ENCODE measurements around the gene FRMD3. TPM values are rescaled to one million over a fixed set of nuclear protein-coding genes. Genes with fewer than 3 reads are reported as not detected.

Gene FRMD3
- total and polyA plus RNA-seq, 2 donors (not counting 3 experiments of a cell fraction or from before 2014, with no cell fraction given), result 3.0 to 6.1 TPM

GRCh38 chr9:83477571-83477970 is 60.6 kb downstream of the FRMD3 start:
- no peaks in the 10 kb centered on the region for H3K9me3 ChIP-seq (replicated peaks; ENCODE audit: control insufficient read depth, insufficient read depth, low read length)
- no peak overlapping the region for H3K4me2 ChIP-seq (ENCODE audit: insufficient read depth, low read length)
- POLR2A ChIA-PET, result no interaction called here
- dilution Hi-C loops (cut with MboI; ENCODE audit: extremely low pct_ligation_motif_present, low sequenced_read_pairs), result no loop called here
- H3K9ac ChIP-seq (replicated peaks; ENCODE audit: extremely low read depth, insufficient read depth, low read length), result no peak overlapping the region
- H3K79me2 ChIP-seq (ENCODE audit: control insufficient read depth, insufficient read depth, low read length), result no peaks in the 10 kb centered on the region
- no peaks in the 10 kb centered on the region for H3K27me3 ChIP-seq (ENCODE audit: control insufficient read depth in 2 of 2, insufficient read depth in 2 of 2, low read length in 2 of 2)
- no peak overlapping the region for H3K4me3 ChIP-seq (replicated peaks in 1 of 3; ENCODE audit: insufficient read depth in 1 of 3, low read depth in 1 of 3, low read length in 3 of 3)
- no peak overlapping the region for H3K27ac ChIP-seq (ENCODE audit: insufficient read depth, low read depth, low read length)
- no peaks in the 10 kb centered on the region for H3K9me1 ChIP-seq (replicated peaks; ENCODE audit: control insufficient read depth, extremely low read depth, insufficient read depth, low read length)
- FAIRE-seq (no peak), DNase-seq (ENCODE audit: low read depth, low spot score) (no peak)
- CTCF ChIA-PET, result no interaction called here
- H4K20me1 ChIP-seq (replicated peaks; ENCODE audit: control insufficient read depth, extremely low read depth, insufficient read depth, low read length), result no peaks in the 10 kb centered on the region
- no peaks in the 10 kb centered on the region for H3K36me3 ChIP-seq (ENCODE audit: control insufficient read depth in 2 of 2, extremely low read depth in 1 of 2, insufficient read depth in 2 of 2, low read length in 2 of 2)
- intact Hi-C loops (cut with micrococcal nuclease), result no loop called here
- no peaks in the 10 kb centered on the region for H3K4me1 ChIP-seq (ENCODE audit: control insufficient read depth, extremely low read depth, insufficient read depth, low read length)
- no TSS peak for BruUV-seq (replicated peaks)
- no peak for TF ChIP-seq CTCF (IDR thresholded peaks at IDR 0.05; ENCODE audit: extremely low read depth in 1 of 2, insufficient read depth in 1 of 2, low read depth in 1 of 2, low read length in 2 of 2)
- no peak overlapping the region for H2AFZ ChIP-seq (ENCODE audit: low read depth, low read length)

DNA sequence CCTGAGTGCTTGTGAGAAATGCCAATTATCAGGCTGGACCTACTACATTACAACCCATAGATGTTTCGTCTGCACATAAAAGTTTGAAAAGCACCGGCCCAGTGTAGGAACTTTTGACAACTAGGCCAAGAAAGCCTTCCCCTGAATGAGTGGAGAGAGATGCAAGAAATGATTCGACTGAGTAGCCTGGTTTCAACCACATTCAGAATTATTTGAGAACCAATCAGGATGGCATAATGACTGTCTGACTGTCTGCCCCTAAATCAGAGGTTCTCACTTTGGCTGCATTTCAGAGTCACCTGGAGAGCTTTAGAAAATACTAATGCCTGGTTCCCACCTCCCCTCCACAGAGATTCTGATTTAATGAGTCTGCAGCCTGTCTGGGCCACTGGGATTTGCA is 61.1 kb downstream of the FRMD3 start:
- Histone ChIP-seq H3K36me3 (ENCODE audit: control insufficient read depth in 2 of 2, extremely low read depth in 1 of 2, insufficient read depth in 2 of 2, low read length in 2 of 2) (no peaks in the 10 kb centered on the region), H3K27ac (ENCODE audit: insufficient read depth, low read depth, low read length) (no peak overlapping the region), H3K79me2 (ENCODE audit: control insufficient read depth, insufficient read depth, low read length) (no peaks in the 10 kb centered on the region), H3K4me3 (replicated peaks in 1 of 3; ENCODE audit: insufficient read depth in 1 of 3, low read depth in 1 of 3, low read length in 3 of 3) (no peak overlapping the region), H3K4me2 (ENCODE audit: insufficient read depth, low read length) (no peak overlapping the region), H3K9me3 (replicated peaks; ENCODE audit: control insufficient read depth, insufficient read depth, low read length) (no peaks in the 10 kb centered on the region), H3K27me3 (ENCODE audit: control insufficient read depth in 2 of 2, insufficient read depth in 2 of 2, low read length in 2 of 2) (no peaks in the 10 kb centered on the region), H3K9ac (replicated peaks; ENCODE audit: extremely low read depth, insufficient read depth, low read length) (no peak overlapping the region), H4K20me1 (replicated peaks; ENCODE audit: control insufficient read depth, extremely low read depth, insufficient read depth, low read length) (no peaks in the 10 kb centered on the region), H3K9me1 (replicated peaks; ENCODE audit: control insufficient read depth, extremely low read depth, insufficient read depth, low read length) (no peaks in the 10 kb centered on the region), H2AFZ (ENCODE audit: low read depth, low read length) (no peak overlapping the region), H3K4me1 (ENCODE audit: control insufficient read depth, extremely low read depth, insufficient read depth, low read length) (peaks cover under 1% of the 10 kb centered on the region)
- no TSS peak for BruUV-seq (replicated peaks)
- dilution Hi-C loops (cut with MboI; ENCODE audit: extremely low pct_ligation_motif_present, low sequenced_read_pairs), result no loop called here
- FAIRE-seq, result no peak
- POLR2A ChIA-PET, result no interaction called here
- CTCF ChIA-PET, result no interaction called here
- no peak for DNase-seq (ENCODE audit: low read depth, low spot score)
- intact Hi-C loops (cut with micrococcal nuclease), result no loop called here
- TF ChIP-seq, protein P1, sequence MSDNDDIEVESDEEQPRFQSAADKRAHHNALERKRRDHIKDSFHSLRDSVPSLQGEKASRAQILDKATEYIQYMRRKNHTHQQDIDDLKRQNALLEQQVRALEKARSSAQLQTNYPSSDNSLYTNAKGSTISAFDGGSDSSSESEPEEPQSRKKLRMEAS (IDR thresholded peaks at IDR 0.05; ENCODE audit: insufficient read depth, insufficient read length), result no peak

All from endothelial cell of umbilical vein (primary cell).